GM10266 (cell line): ENCODE data around the gene KRTAP24-1.

Experiments
- DNase-seq: peaks from one replicate; pipeline ENCODE4 v3.0.0; 2012; ENCODE audit errors: extremely low spot score
- CTCF ChIP-seq: IDR thresholded peaks from 2 replicates; pipeline ENCODE4 v1.5.1; 2012; ENCODE audit warnings: mild to moderate bottlenecking, low read depth; ENCODE audit not compliant: control insufficient read depth, insufficient read depth; ENCODE audit errors: missing control alignments

Gene KRTAP24-1

GRCh38 chr21:30282850-30283249 is at the start of gene KRTAP24-1:
TSS of gene KRTAP24-1 (minus strand) at chr21:30282950. CDS start at chr21:30282932, 18 bp downstream.
- no peak for TF ChIP-seq CTCF
- no peak for DNase-seq

GRCh38 chr21:30329203-30329875 is 46.6 kb upstream of the KRTAP24-1 start:
- TF ChIP-seq CTCF = no peak
- DNase-seq = no peak

- TF ChIP-seq CTCF = no peak
- no peak for DNase-seq
These were observed 43.6 kb upstream of the KRTAP24-1 start for GRCh38 chr21:30326390-30326789.

- no peak for TF ChIP-seq CTCF
- no peak for DNase-seq
These were observed 37.5 kb upstream of the KRTAP24-1 start, which contains the start of gene KRTAP26-1 for GRCh38 chr21:30320215-30320614. TSS of gene KRTAP26-1 (minus strand) at chr21:30320315. CDS start at chr21:30320035, 280 bp downstream.

GRCh38 chr21:30315701-30316100 is 33.0 kb upstream of the KRTAP24-1 start:
- TF ChIP-seq CTCF = no peak
- no peak for DNase-seq

- TF ChIP-seq CTCF = no peak
- DNase-seq = no peak
These were observed 24.1 kb upstream of the KRTAP24-1 start for GRCh38 chr21:30306884-30307283.

- TF ChIP-seq CTCF = no peak
These were observed 22.4 kb upstream of the KRTAP24-1 start for GRCh38 chr21:30305136-30305535.

More at GRCh38 chr21:30305136-30305535, 22.4 kb upstream of the KRTAP24-1 start:
- DNase-seq = no peak
